ENCODE measurements around the gene RABL3. TPM values are rescaled to one million over a fixed set of nuclear protein-coding genes. Genes with fewer than 3 reads are reported as not detected.

The RABL3 gene
- total and polyA plus RNA-seq, 2 of the 4 experiments (the other 2 are of a cell fraction): 5.3 to 17.0 TPM

DNA sequence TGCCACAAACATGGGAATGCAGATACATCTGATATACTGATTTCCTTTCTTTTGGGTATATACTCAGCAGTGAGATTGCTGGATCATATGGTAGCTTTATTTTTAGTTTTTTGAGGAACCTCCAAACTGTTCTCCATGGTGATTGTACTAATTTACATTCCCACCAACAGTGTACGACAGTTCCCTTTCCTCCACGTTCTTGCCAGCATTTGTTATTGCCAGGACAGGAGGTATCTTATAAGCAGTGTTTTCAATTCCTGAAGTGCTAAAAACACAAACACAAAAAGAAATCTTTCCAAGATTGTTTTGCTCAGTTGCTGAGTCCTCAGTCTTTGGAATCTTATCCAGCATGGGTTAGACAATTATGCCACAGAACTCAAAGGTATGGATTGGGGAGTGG lies 13.7 kb upstream of the RABL3 start:
- Histone ChIP-seq H3K14ac (replicated peaks; ENCODE audit: low read depth, low read length) (no peak overlapping the region), H2AK5ac (ENCODE audit: low read depth, low read length) (no peak overlapping the region), H3K27me3 (ENCODE audit: control insufficient read depth, insufficient read depth, low read length) (no peaks in the 10 kb centered on the region), H3K4me1 (ENCODE audit: control insufficient read depth, insufficient read depth, low read length) (no peaks in the 10 kb centered on the region; the same call in 1 of the 2 replicates), H2AFZ (replicated peaks; ENCODE audit: low read length, poor library complexity) (no peak overlapping the region), H2BK20ac (ENCODE audit: low read depth, low read length) (no peak overlapping the region), H3K79me1 (ENCODE audit: low read depth in 1 of 2, low read length in 2 of 2) (peaks cover 15 to 16% of the 10 kb centered on the region in 2 experiments), H3K9me3 (ENCODE audit: control insufficient read depth, insufficient read depth, low read length) (no peaks in the 10 kb centered on the region), H4K8ac (ENCODE audit: low read depth in 2 of 2, low read length in 2 of 2) (no peak overlapping the region), H4K20me1 (ENCODE audit: insufficient read depth, low read length) (no peaks in the 10 kb centered on the region), H3K23ac (ENCODE audit: low read depth, low read length) (no peak overlapping the region), H3K56ac (ENCODE audit: extremely low read depth, insufficient read depth, low read length) (no peak overlapping the region), H3K4me2 (ENCODE audit: low read depth, low read length) (no peak overlapping the region), H3K27ac (ENCODE audit: insufficient read depth, low read length) (no peak overlapping the region), H2BK15ac (ENCODE audit: low read depth, low read length) (no peak overlapping the region), H3K18ac (ENCODE audit: low read depth, low read length) (no peak overlapping the region), H4K91ac (ENCODE audit: insufficient read depth, low read depth, low read length) (no peak overlapping the region), H3K9me1 (ENCODE audit: insufficient read depth, low read length) (no peaks in the 10 kb centered on the region), H2BK5ac (ENCODE audit: low read depth, low read length, poor library complexity, severe bottlenecking) (no peak overlapping the region), H3K9ac (ENCODE audit: low read depth, low read length) (no peak overlapping the region), H4K5ac (ENCODE audit: low read depth, low read length) (no peak overlapping the region), H2AK9ac (replicated peaks; ENCODE audit: low read depth, low read length, poor library complexity) (no peak overlapping the region), H3K4ac (ENCODE audit: low read depth, low read length) (no peak overlapping the region), H2BK120ac (ENCODE audit: low read depth, low read length) (no peak overlapping the region), H3K4me3 (ENCODE audit: insufficient read depth, low read depth, low read length) (no peak overlapping the region), H3K36me3 (ENCODE audit: control insufficient read depth, insufficient read depth, low read length) (peaks cover 1% of the 10 kb centered on the region)
- ATAC-seq (ENCODE audit: low read depth) (no peak), DNase-seq (no peak)
- intact Hi-C loops (cut with micrococcal nuclease) (no loop called here), in situ Hi-C loops (cut with MboI; ENCODE audit: low sequenced_read_pairs) (no loop called here), dilution Hi-C loops (cut with HindIII; ENCODE audit: low sequenced_read_pairs, unreplicated experiment) (no loop called here)
- ChIA-PET POLR2A (ENCODE audit: unreplicated experiment) (no interaction called here), CTCF (no interaction called here)
- no CpG with 5 or more reads among the region's 2 CpGs for WGBS, 2 experiments (ENCODE audit: extremely low coverage in 2 of 2, insufficient read length in 1 of 2)
- BruUV-seq (replicated peaks): no TSS peak
- TF ChIP-seq POLR2A (IDR thresholded peaks at IDR 0.05; ENCODE audit: low read depth, low read length) (no peak), MAZ (IDR thresholded peaks at IDR 0.05; ENCODE audit: borderline replicate concordance, low read depth, low read length) (no peak), SMC3 (IDR thresholded peaks at IDR 0.05; ENCODE audit: low read depth, low read length) (no peak)
